Uterus (tissue), 4 donors: Measurements from ENCODE around the gene SH3RF3. TPM values are rescaled to one million over a fixed set of nuclear protein-coding genes. Genes with fewer than 3 reads are reported as not detected.

ENCODE experiments used
- DNase-seq, 2 donors: peaks; one replicate each; pipeline ENCODE4 v3.0.0-alpha.2; 2019 to 2020
- H3K27ac ChIP-seq, 2 donors: fragments of 200-600 bp; sonication (generic); 1 replicate in 1 of 2; 2 replicates in 1 of 2; pipeline ENCODE4 v1.5.1; 2016 to 2018
- H3K27me3 ChIP-seq, 2 donors: fragments of 200-600 bp; sonication (generic); one replicate each; pipeline ENCODE4 v1.5.1; 2018 to 2019; ENCODE audit warnings: control low read depth in 1 of 2
- H3K36me3 ChIP-seq, 2 donors: fragments of 200-600 bp; sonication (generic); one replicate each; pipeline ENCODE4 v1.5.1; 2019; ENCODE audit warnings: control low read depth in 1 of 2
- H3K4me1 ChIP-seq, 2 donors: fragments of 200-600 bp; sonication (generic); one replicate each; pipeline ENCODE4 v1.5.1; 2018 to 2019; ENCODE audit warnings: control low read depth in 1 of 2
- H3K4me3 ChIP-seq, 2 donors: fragments of 200-600 bp; sonication (generic); 1 replicate in 1 of 2; 2 replicates in 1 of 2; pipeline ENCODE4 v1.5.1; 2018 to 2019; ENCODE audit warnings: mild to moderate bottlenecking in 1 of 2
- H3K9me3 ChIP-seq, 2 donors: fragments of 200-600 bp; sonication (generic); one replicate each; pipeline ENCODE4 v1.5.1; 2019; ENCODE audit warnings: control low read depth in 1 of 2
- CTCF ChIP-seq, 4 experiments: fragments of 200-600 bp in 2 of 4; fragments of 450-650 bp in 2 of 4; sonication (generic) in 2 of 4; IDR thresholded peaks; one replicate each; pipeline ENCODE4 v1.5.1; 2016 to 2019; ENCODE audit warnings: antibody characterized with exemption in 4 of 4, mild to moderate bottlenecking in 2 of 4, moderate library complexity in 1 of 4
- POLR2A ChIP-seq, 2 donors: fragments of 450-650 bp; IDR thresholded peaks; one replicate each; pipeline ENCODE4 v1.6.1; 2016; ENCODE audit warnings: antibody characterized with exemption in 2 of 2, mild to moderate bottlenecking in 1 of 2, moderate library complexity in 1 of 2
- intact Hi-C: fragments of 100-400 bp; cut with DNase I; formaldehyde crosslinking; loops from one replicate; pipeline ENCODE4 v1.15.1; 2023; ENCODE audit warnings: low total_unique reads
- total RNA-seq, 4 donors: library from RNA; depleted of rRNA in 3 of 4; stranded (reverse); fragments of >200 nt in 3 of 4; gene quantifications; one replicate each; pipeline versions ENCODE4 v1.1.0 to v1.2.4, GENCODE V29; 2014 to 2023
- donor health status: DM: yes; HTN: yes; CAD: no.

The SH3RF3 gene
- total RNA-seq, 4 donors from 2014 or later = 5.1 to 10.2 (median 8.7) TPM; not detected in 1

- Histone ChIP-seq H3K36me3 (no peaks in the 10 kb centered on the region), H3K4me1 (no peaks in the 10 kb centered on the region), H3K9me3 (no peaks in the 10 kb centered on the region), H3K4me3 (no peak overlapping the region), H3K27me3 (no peaks in the 10 kb centered on the region), H3K27ac (no peak overlapping the region)
- no peak for TF ChIP-seq CTCF (IDR thresholded peaks at IDR 0.05)
- TF ChIP-seq POLR2A (IDR thresholded peaks at IDR 0.05) = no peak
- intact Hi-C loops = no loop called here
- DNase-seq = peak in 1 of 2 donors; percentile 3
These were observed 250.5 kb downstream of the SH3RF3 start for GRCh38 chr2:109379507-109379906.

GRCh38 chr2:109380502-109381326 is 251.7 kb downstream of the SH3RF3 start:
- intact Hi-C loops = no loop called here

GRCh38 chr2:109381327-109381820 is 252.4 kb downstream of the SH3RF3 start:
- H3K9me3 ChIP-seq = no peaks in the 10 kb centered on the region
- no peaks in the 10 kb centered on the region for H3K4me1 ChIP-seq
- peak in 1 of 2 donors; percentile 5 for DNase-seq
- no peak overlapping the region for H3K4me3 ChIP-seq
- intact Hi-C loops = no loop called here
- H3K36me3 ChIP-seq = no peaks in the 10 kb centered on the region
- H3K27me3 ChIP-seq = no peaks in the 10 kb centered on the region
- TF ChIP-seq POLR2A (IDR thresholded peaks at IDR 0.05) (no peak), CTCF (IDR thresholded peaks at IDR 0.05) (no peak)
- no peak overlapping the region for H3K27ac ChIP-seq

More at GRCh38 chr2:109380502-109381326, 251.7 kb downstream of the SH3RF3 start:
- no peak overlapping the region for H3K4me3 ChIP-seq
- H3K4me1 ChIP-seq = no peaks in the 10 kb centered on the region
- no peaks in the 10 kb centered on the region for H3K27me3 ChIP-seq
- H3K27ac ChIP-seq = no peak overlapping the region
- TF ChIP-seq POLR2A (IDR thresholded peaks at IDR 0.05) = no peak
- no peak for TF ChIP-seq CTCF (IDR thresholded peaks at IDR 0.05)
- no peaks in the 10 kb centered on the region for H3K9me3 ChIP-seq
- no peaks in the 10 kb centered on the region for H3K36me3 ChIP-seq
- peak; percentile 6 to 8 for DNase-seq

- no peaks in the 10 kb centered on the region for H3K4me1 ChIP-seq
- peak; percentile 6 to 11 for DNase-seq
- intact Hi-C loops = no loop called here
- H3K36me3 ChIP-seq = no peaks in the 10 kb centered on the region
- H3K27me3 ChIP-seq = no peaks in the 10 kb centered on the region
- TF ChIP-seq POLR2A (IDR thresholded peaks at IDR 0.05) (no peak), CTCF (IDR thresholded peaks at IDR 0.05) (no peak)
- no peaks in the 10 kb centered on the region for H3K9me3 ChIP-seq
- no peak overlapping the region for H3K4me3 ChIP-seq
- no peak overlapping the region for H3K27ac ChIP-seq
These were observed 253.4 kb downstream of the SH3RF3 start for GRCh38 chr2:109382226-109382895.

- Histone ChIP-seq H3K27me3 (no peaks in the 10 kb centered on the region), H3K27ac (no peak overlapping the region), H3K4me1 (no peaks in the 10 kb centered on the region), H3K36me3 (no peaks in the 10 kb centered on the region), H3K4me3 (no peak overlapping the region), H3K9me3 (no peaks in the 10 kb centered on the region)
- TF ChIP-seq POLR2A (IDR thresholded peaks at IDR 0.05) (no peak), CTCF (IDR thresholded peaks at IDR 0.05) (no peak)
- DNase-seq = peak; percentile 39 to 53
- intact Hi-C loops = no loop called here
These were observed 253.9 kb downstream of the SH3RF3 start for GRCh38 chr2:109382951-109383350.
